H1 (cell line): ENCODE results near the gene CAMKMT. TPM values are rescaled to one million over a fixed set of nuclear protein-coding genes. Genes with fewer than 3 reads are reported as not detected.

Experiments
- CTCF ChIA-PET: fragments of 300-600 bp; sonication (Branson Sonifier 250); formaldehyde crosslinking; loops from one replicate; lab custom pipeline; 2021; ENCODE audit not compliant: partially characterized antibody; lab: Charles Lee
- POLR2A ChIA-PET: fragments of 300-600 bp; sonication (Branson Sonifier 250); formaldehyde crosslinking; loops from one replicate; lab custom pipeline; 2021; ENCODE audit warnings: inconsistent platforms; ENCODE audit not compliant: partially characterized antibody; lab: Charles Lee
- DNase-seq, 2 experiments: peaks; one replicate each; pipeline versions ENCODE4 v3.0.0 to v3.0.0-alpha.2; 2010 to 2022; ENCODE audit warnings: low spot score in 2 of 2, low read depth in 1 of 2, mixed read lengths in 1 of 2
- FAIRE-seq: peaks from 2 replicates; lab custom pipeline; 2011; peaks lifted over from hg19 to GRCh38; lab: Jason Lieb, UNC
- H2AFZ ChIP-seq: 2 replicates; pipeline ENCODE4 v1.8.1; 2012; ENCODE audit warnings: low read length, inconsistent platforms
- H2AK5ac ChIP-seq: 2 replicates; pipeline ENCODE4 v1.6.1; 2013; ENCODE audit warnings: low read depth, low read length
- H2BK120ac ChIP-seq: replicated peaks from 2 replicates; pipeline ENCODE3; 2013; ENCODE audit warnings: low read depth, low read length, inconsistent platforms
- H2BK12ac ChIP-seq: 2 replicates; pipeline ENCODE4 v1.6.1; 2013; ENCODE audit warnings: low read depth, low read length
- H2BK15ac ChIP-seq: 2 replicates; pipeline ENCODE4 v1.6.1; 2013; ENCODE audit warnings: low read length
- H2BK20ac ChIP-seq: 2 replicates; pipeline ENCODE4 v1.6.1; 2013; ENCODE audit warnings: low read length
- H2BK5ac ChIP-seq: 2 replicates; pipeline ENCODE4 v1.6.1; 2013; ENCODE audit warnings: low read depth, low read length
- H3K14ac ChIP-seq: 2 replicates; pipeline ENCODE4 v1.6.1; 2013; ENCODE audit warnings: inconsistent platforms; ENCODE audit not compliant: insufficient read length
- H3K18ac ChIP-seq: 2 replicates; pipeline ENCODE4 v1.6.1; 2013; ENCODE audit warnings: low read length; ENCODE audit errors: extremely low read depth
- H3K23ac ChIP-seq: 2 replicates; pipeline ENCODE4 v1.6.1; 2013; ENCODE audit warnings: inconsistent platforms; ENCODE audit not compliant: insufficient read length
- H3K23me2 ChIP-seq: 2 replicates; pipeline ENCODE4 v1.6.1; 2013; ENCODE audit warnings: low read depth, low read length
- H3K27ac ChIP-seq: 2 replicates; pipeline ENCODE4 v1.6.1; 2011; ENCODE audit warnings: low read depth, low read length, inconsistent platforms
- H3K27me3 ChIP-seq, 4 experiments: replicated peaks in 1 of 4; 1 replicate in 1 of 4; 2 replicates in 3 of 4; pipeline versions ENCODE4 v1.6.1 to v1.8.1; 2011 to 2013; ENCODE audit warnings: low read length in 3 of 4, mild to moderate bottlenecking in 3 of 4, inconsistent platforms in 2 of 4, mixed read lengths in 2 of 4, moderate library complexity in 1 of 4; ENCODE audit not compliant: control insufficient read depth in 3 of 4, insufficient read depth in 3 of 4; ENCODE audit errors: extremely low read depth in 1 of 4
- H3K36me3 ChIP-seq, 4 experiments: 2 replicates each; pipeline versions ENCODE4 v1.6.1 to v1.8.1; 2011 to 2013; ENCODE audit warnings: mild to moderate bottlenecking in 4 of 4, low read length in 3 of 4, moderate library complexity in 2 of 4, control low read depth in 1 of 4, inconsistent platforms in 1 of 4; ENCODE audit not compliant: insufficient read depth in 4 of 4, control insufficient read depth in 2 of 4
- H3K4ac ChIP-seq: replicated peaks from 2 replicates; pipeline ENCODE3; 2013; ENCODE audit warnings: low read length, low read depth, mixed read lengths, inconsistent platforms; ENCODE audit not compliant: insufficient read length
- H3K4me1 ChIP-seq, 4 experiments: replicated peaks in 1 of 4; 1 replicate in 1 of 4; 2 replicates in 3 of 4; pipeline versions ENCODE4 v1.6.1 to v1.8.1; 2011 to 2013; ENCODE audit warnings: low read length in 3 of 4, inconsistent platforms in 2 of 4, mixed read lengths in 1 of 4; ENCODE audit not compliant: insufficient read depth in 4 of 4, control insufficient read depth in 3 of 4
- H3K4me2 ChIP-seq, 2 experiments: 2 replicates each; pipeline versions ENCODE4 v1.6.1 to v1.8.1; 2011 to 2013; ENCODE audit warnings: low read depth in 2 of 2, low read length in 2 of 2, control low read depth in 1 of 2, inconsistent platforms in 1 of 2, mild to moderate bottlenecking in 1 of 2; ENCODE audit not compliant: insufficient read depth in 1 of 2
- H3K4me3 ChIP-seq, 4 experiments: fragments of 200-600, 300-600 bp in 1 of 4; sonication (generic), shearing (Covaris generic), sonication (Bioruptor Twin) in 1 of 4; 2 replicates each; pipeline versions ENCODE4 v1.5.1 to v1.8.1; 2011 to 2016; ENCODE audit warnings: low read length in 4 of 4, low read depth in 3 of 4, control low read depth in 2 of 4, inconsistent platforms in 2 of 4, mild to moderate bottlenecking in 2 of 4, mixed read lengths in 1 of 4, moderate library complexity in 1 of 4; ENCODE audit not compliant: insufficient read depth in 2 of 4; ENCODE audit errors: extremely low read depth in 1 of 4
- H3K56ac ChIP-seq: replicated peaks from 2 replicates; pipeline ENCODE3; 2013; ENCODE audit warnings: low read depth, mild to moderate bottlenecking, mixed read lengths, low read length, inconsistent platforms; ENCODE audit not compliant: insufficient read length
- H3K79me1 ChIP-seq: 2 replicates; pipeline ENCODE4 v1.6.1; 2013; ENCODE audit warnings: low read depth, low read length, control low read depth
- H3K79me2 ChIP-seq, 2 experiments: 2 replicates each; pipeline versions ENCODE4 v1.6.1 to v1.8.1; 2012 to 2013; ENCODE audit warnings: low read length in 2 of 2, mild to moderate bottlenecking in 2 of 2, inconsistent platforms in 1 of 2; ENCODE audit not compliant: insufficient read depth in 2 of 2, control insufficient read depth in 1 of 2
- H3K9ac ChIP-seq, 4 experiments: replicated peaks in 1 of 4; 1 replicate in 1 of 4; 2 replicates in 3 of 4; pipeline versions ENCODE4 v1.6.1 to v1.8.1; 2011 to 2013; ENCODE audit warnings: low read depth in 3 of 4, low read length in 3 of 4, control low read depth in 2 of 4, mild to moderate bottlenecking in 2 of 4, moderate library complexity in 2 of 4, inconsistent platforms in 1 of 4; ENCODE audit errors: extremely low read depth in 1 of 4
- H3K9me3 ChIP-seq, 2 experiments: 2 replicates each; pipeline versions ENCODE4 v1.6.1 to v1.8.1; 2012 to 2013; ENCODE audit warnings: mild to moderate bottlenecking in 2 of 2, moderate library complexity in 2 of 2, control low read depth in 1 of 2, inconsistent platforms in 1 of 2, low read depth in 1 of 2, low read length in 1 of 2, mixed read lengths in 1 of 2; ENCODE audit not compliant: insufficient read depth in 2 of 2
- H4K20me1 ChIP-seq, 2 experiments: replicated peaks in 1 of 2; 2 replicates each; pipeline versions ENCODE3 to v1.8.1; 2011 to 2013; ENCODE audit warnings: inconsistent platforms in 2 of 2, low read length in 2 of 2, mild to moderate bottlenecking in 1 of 2; ENCODE audit not compliant: insufficient read depth in 2 of 2, control insufficient read depth in 1 of 2
- H4K5ac ChIP-seq: 2 replicates; pipeline ENCODE4 v1.6.1; 2013; ENCODE audit warnings: low read length, low read depth, mixed read lengths, inconsistent platforms; ENCODE audit not compliant: insufficient read length
- H4K8ac ChIP-seq: 2 replicates; pipeline ENCODE4 v1.8.0; 2013; ENCODE audit warnings: mild to moderate bottlenecking, moderate library complexity, low read length, inconsistent platforms; ENCODE audit not compliant: insufficient read depth; ENCODE audit errors: extremely low read depth
- H4K91ac ChIP-seq: replicated peaks from 2 replicates; pipeline ENCODE3; 2013; ENCODE audit warnings: low read length, mixed read lengths, inconsistent platforms; ENCODE audit not compliant: insufficient read length
- CEBPB ChIP-seq: IDR thresholded peaks from 2 replicates; pipeline ENCODE4 v1.6.1; 2012; ENCODE audit warnings: low read depth, low read length
- HDAC6 ChIP-seq: IDR thresholded peaks from one replicate; pipeline ENCODE4 v1.7.1; 2012; ENCODE audit warnings: low read depth, mild to moderate bottlenecking, inconsistent platforms, low read length, moderate library complexity
- YY1 ChIP-seq: IDR thresholded peaks from 2 replicates; pipeline ENCODE4 v1.6.1; 2011; ENCODE audit warnings: low read depth, mild to moderate bottlenecking, low read length
- WGBS, 2 experiments: shearing (Covaris generic) in 1 of 2; methylation state at CpG; one replicate each; pipeline versions ENCODE4 v1.1.6 to v1.1.7; 2013 to 2015; ENCODE audit warnings: low lambda C conversion rate in 2 of 2, mixed read lengths in 2 of 2, inconsistent platforms in 1 of 2, low coverage in 1 of 2, missing lambda C conversion rate in 1 of 2; ENCODE audit not compliant: insufficient replicate concordance in 2 of 2, insufficient coverage in 1 of 2, insufficient read length in 1 of 2; ENCODE audit errors: extremely low coverage in 1 of 2, missing lambda C conversion rate in 1 of 2; 5-methylcytosine and 5-hydroxymethylcytosine counted together
- polyA plus RNA-seq, 7 experiments: library from polyadenylated mRNA; depleted of rRNA in 3 of 7; stranded (reverse) in 5 of 7; unstranded in 2 of 7; fragments of >200 nt in 5 of 7; fragments of 200-250 nt in 2 of 7; gene quantifications; 1 replicate in 5 of 7; 2 replicates in 1 of 7; 4 replicates in 1 of 7; pipeline versions ENCODE4 v1.2.1 to v1.2.3, GENCODE V29; 2011 to 2013; ENCODE audit warnings: missing spikeins in 2 of 7, mixed read lengths in 2 of 7
- total RNA-seq: library from RNA; stranded (reverse); fragmentation: NEBNext Ultra II Directional; extraction: Animal tissue kit (Norgen Biotek cat#: 25700); gene quantifications from 2 replicates; pipeline ENCODE4 v1.2.1, GENCODE V29; 2021

Gene CAMKMT
- total and polyA plus RNA-seq, 2 of the 8 experiments (the other 6 are each of a cell fraction or from before 2014, with no cell fraction given): 14.7 to 22.4 TPM

GRCh38 chr2:44496130-44496529, 134.4 kb downstream of the CAMKMT start:
- H2AFZ ChIP-seq: no peak overlapping the region
- no peak overlapping the region for H3K23ac ChIP-seq
- H2BK12ac ChIP-seq: no peak overlapping the region
- no peaks in the 10 kb centered on the region for H4K20me1 ChIP-seq
- no peak for FAIRE-seq
- no peaks in the 10 kb centered on the region for H3K79me2 ChIP-seq
- POLR2A ChIA-PET: no interaction called here
- no peaks in the 10 kb centered on the region for H3K9me3 ChIP-seq
- H3K36me3 ChIP-seq: no peaks in the 10 kb centered on the region
- no peaks in the 10 kb centered on the region for H3K79me1 ChIP-seq
- CTCF ChIA-PET: interaction anchor here (0.6 to 1.4 kb wide), 2 partner anchors 16 to 30 kb away, joined by 3 to 6 read pairs; no protein-coding TSS in a partner anchor
- H4K8ac ChIP-seq: no peak overlapping the region
- no peaks in the 10 kb centered on the region for H3K27me3 ChIP-seq
- H4K91ac ChIP-seq: no peak overlapping the region
- H3K18ac ChIP-seq: no peak overlapping the region
- H4K5ac ChIP-seq: no peak overlapping the region
- no peak overlapping the region for H3K27ac ChIP-seq
- H3K14ac ChIP-seq: no peak overlapping the region
- H3K23me2 ChIP-seq: no peaks in the 10 kb centered on the region
- H2AK5ac ChIP-seq: no peak overlapping the region
- peaks cover 0 to 7% (median 0%) of the 10 kb centered on the region in 4 experiments; a peak in 2 of 7 replicates for H3K4me1 ChIP-seq
- H2BK15ac ChIP-seq: no peak overlapping the region
- no peak overlapping the region for H3K4me2 ChIP-seq
- DNase-seq: no peak
- H2BK5ac ChIP-seq: no peak overlapping the region
- H3K56ac ChIP-seq: no peak overlapping the region
- no peak overlapping the region for H2BK120ac ChIP-seq
- WGBS, 2 experiments: 92% methylated on average over 3 of the region's 3 CpGs; no CpG with 5 or more reads in 1 of the 2 experiments
- no peak overlapping the region for H2BK20ac ChIP-seq
- no peak for TF ChIP-seq HDAC6
- TF ChIP-seq YY1: no peak
- TF ChIP-seq CEBPB: peak; percentile 61; the same call in 1 of the 2 replicates
- no peak overlapping the region for H3K9ac ChIP-seq
- no peak overlapping the region for H3K4ac ChIP-seq
- H3K4me3 ChIP-seq: no peak overlapping the region
